ENCODE results near the gene CPT2.

DNA sequence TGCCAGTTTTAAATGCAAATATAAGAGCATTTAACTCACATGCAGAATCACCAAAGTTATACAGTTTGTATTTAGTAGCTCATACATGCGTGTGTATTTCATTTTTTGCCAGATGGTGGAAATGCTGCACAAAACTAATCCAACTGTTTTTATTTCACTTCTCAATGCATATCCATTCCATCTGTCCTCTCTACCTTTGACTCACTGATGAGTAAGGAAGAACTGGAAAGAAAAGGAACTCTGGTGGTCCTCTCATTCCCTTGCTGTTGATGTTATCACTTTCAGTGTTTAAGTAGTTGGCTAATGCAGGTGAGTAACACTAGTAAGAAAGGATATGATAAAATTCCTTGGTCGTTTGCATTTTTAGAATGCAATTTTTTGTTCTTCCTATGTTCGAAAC, 48.5 kb upstream of the CPT2 start:
- TF ChIP-seq, protein P1, sequence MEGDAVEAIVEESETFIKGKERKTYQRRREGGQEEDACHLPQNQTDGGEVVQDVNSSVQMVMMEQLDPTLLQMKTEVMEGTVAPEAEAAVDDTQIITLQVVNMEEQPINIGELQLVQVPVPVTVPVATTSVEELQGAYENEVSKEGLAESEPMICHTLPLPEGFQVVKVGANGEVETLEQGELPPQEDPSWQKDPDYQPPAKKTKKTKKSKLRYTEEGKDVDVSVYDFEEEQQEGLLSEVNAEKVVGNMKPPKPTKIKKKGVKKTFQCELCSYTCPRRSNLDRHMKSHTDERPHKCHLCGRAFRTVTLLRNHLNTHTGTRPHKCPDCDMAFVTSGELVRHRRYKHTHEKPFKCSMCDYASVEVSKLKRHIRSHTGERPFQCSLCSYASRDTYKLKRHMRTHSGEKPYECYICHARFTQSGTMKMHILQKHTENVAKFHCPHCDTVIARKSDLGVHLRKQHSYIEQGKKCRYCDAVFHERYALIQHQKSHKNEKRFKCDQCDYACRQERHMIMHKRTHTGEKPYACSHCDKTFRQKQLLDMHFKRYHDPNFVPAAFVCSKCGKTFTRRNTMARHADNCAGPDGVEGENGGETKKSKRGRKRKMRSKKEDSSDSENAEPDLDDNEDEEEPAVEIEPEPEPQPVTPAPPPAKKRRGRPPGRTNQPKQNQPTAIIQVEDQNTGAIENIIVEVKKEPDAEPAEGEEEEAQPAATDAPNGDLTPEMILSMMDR (IDR thresholded peaks at IDR 0.05) = no peak
- peak in 1 of 2 experiments; percentile 93; a peak in 2 of 4 replicates for TF ChIP-seq EP300 (IDR thresholded peaks at IDR 0.05; ENCODE audit: borderline replicate concordance in 1 of 2, low read depth in 1 of 2, low read length in 1 of 2)
- TF ChIP-seq, protein P2, sequence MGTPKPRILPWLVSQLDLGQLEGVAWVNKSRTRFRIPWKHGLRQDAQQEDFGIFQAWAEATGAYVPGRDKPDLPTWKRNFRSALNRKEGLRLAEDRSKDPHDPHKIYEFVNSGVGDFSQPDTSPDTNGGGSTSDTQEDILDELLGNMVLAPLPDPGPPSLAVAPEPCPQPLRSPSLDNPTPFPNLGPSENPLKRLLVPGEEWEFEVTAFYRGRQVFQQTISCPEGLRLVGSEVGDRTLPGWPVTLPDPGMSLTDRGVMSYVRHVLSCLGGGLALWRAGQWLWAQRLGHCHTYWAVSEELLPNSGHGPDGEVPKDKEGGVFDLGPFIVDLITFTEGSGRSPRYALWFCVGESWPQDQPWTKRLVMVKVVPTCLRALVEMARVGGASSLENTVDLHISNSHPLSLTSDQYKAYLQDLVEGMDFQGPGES (IDR thresholded peaks at IDR 0.05; ENCODE audit: low read depth, low read length) = no peak
- peak; percentile 54; the same call in 1 of the 2 replicates for TF ChIP-seq POLR2AphosphoS5 (IDR thresholded peaks at IDR 0.05; ENCODE audit: low read depth, low read length)
- TF ChIP-seq, protein P3, sequence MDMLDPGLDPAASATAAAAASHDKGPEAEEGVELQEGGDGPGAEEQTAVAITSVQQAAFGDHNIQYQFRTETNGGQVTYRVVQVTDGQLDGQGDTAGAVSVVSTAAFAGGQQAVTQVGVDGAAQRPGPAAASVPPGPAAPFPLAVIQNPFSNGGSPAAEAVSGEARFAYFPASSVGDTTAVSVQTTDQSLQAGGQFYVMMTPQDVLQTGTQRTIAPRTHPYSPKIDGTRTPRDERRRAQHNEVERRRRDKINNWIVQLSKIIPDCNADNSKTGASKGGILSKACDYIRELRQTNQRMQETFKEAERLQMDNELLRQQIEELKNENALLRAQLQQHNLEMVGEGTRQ (IDR thresholded peaks at IDR 0.05; ENCODE audit: borderline replicate concordance, low read depth, low read length) = no peak
- no peak for TF ChIP-seq SIN3A (IDR thresholded peaks at IDR 0.05; ENCODE audit: borderline replicate concordance, low read depth, low read length)
- TF ChIP-seq, protein P4, sequence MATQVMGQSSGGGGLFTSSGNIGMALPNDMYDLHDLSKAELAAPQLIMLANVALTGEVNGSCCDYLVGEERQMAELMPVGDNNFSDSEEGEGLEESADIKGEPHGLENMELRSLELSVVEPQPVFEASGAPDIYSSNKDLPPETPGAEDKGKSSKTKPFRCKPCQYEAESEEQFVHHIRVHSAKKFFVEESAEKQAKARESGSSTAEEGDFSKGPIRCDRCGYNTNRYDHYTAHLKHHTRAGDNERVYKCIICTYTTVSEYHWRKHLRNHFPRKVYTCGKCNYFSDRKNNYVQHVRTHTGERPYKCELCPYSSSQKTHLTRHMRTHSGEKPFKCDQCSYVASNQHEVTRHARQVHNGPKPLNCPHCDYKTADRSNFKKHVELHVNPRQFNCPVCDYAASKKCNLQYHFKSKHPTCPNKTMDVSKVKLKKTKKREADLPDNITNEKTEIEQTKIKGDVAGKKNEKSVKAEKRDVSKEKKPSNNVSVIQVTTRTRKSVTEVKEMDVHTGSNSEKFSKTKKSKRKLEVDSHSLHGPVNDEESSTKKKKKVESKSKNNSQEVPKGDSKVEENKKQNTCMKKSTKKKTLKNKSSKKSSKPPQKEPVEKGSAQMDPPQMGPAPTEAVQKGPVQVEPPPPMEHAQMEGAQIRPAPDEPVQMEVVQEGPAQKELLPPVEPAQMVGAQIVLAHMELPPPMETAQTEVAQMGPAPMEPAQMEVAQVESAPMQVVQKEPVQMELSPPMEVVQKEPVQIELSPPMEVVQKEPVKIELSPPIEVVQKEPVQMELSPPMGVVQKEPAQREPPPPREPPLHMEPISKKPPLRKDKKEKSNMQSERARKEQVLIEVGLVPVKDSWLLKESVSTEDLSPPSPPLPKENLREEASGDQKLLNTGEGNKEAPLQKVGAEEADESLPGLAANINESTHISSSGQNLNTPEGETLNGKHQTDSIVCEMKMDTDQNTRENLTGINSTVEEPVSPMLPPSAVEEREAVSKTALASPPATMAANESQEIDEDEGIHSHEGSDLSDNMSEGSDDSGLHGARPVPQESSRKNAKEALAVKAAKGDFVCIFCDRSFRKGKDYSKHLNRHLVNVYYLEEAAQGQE (IDR thresholded peaks at IDR 0.05; ENCODE audit: low read depth, low read length) = no peak
- peak; percentile 91 for TF ChIP-seq FOSL2 (IDR thresholded peaks at IDR 0.05; ENCODE audit: borderline replicate concordance, low read depth)
- no peak for TF ChIP-seq GABPA (IDR thresholded peaks at IDR 0.05; ENCODE audit: low read depth)
- TF ChIP-seq, protein P5, sequence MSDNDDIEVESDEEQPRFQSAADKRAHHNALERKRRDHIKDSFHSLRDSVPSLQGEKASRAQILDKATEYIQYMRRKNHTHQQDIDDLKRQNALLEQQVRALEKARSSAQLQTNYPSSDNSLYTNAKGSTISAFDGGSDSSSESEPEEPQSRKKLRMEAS (IDR thresholded peaks at IDR 0.05; ENCODE audit: low read depth) = no peak
- TF ChIP-seq, protein P6, sequence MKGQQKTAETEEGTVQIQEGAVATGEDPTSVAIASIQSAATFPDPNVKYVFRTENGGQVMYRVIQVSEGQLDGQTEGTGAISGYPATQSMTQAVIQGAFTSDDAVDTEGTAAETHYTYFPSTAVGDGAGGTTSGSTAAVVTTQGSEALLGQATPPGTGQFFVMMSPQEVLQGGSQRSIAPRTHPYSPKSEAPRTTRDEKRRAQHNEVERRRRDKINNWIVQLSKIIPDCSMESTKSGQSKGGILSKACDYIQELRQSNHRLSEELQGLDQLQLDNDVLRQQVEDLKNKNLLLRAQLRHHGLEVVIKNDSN (IDR thresholded peaks at IDR 0.05; ENCODE audit: borderline replicate concordance, low read depth) = no peak

All from SK-N-SH (cell line).